ENCODE data around the gene DUSP1. TPM values are rescaled to one million over a fixed set of nuclear protein-coding genes. Genes with fewer than 3 reads are reported as not detected.

The DUSP1 gene
- total RNA-seq, 1 experiment from 2014 or later, result 594 TPM

- Mint-ChIP-seq H3K4me1 (ENCODE audit: insufficient read depth, unreplicated experiment) (peaks cover 15% of the 10 kb centered on the region), H3K27ac (ENCODE audit: low read depth, unreplicated experiment) (no peak overlapping the region), H3K4me3 (ENCODE audit: unreplicated experiment) (no peak overlapping the region), H3K36me3 (ENCODE audit: insufficient read depth, unreplicated experiment) (no peaks in the 10 kb centered on the region), H3K9me3 (ENCODE audit: unreplicated experiment) (no peaks in the 10 kb centered on the region), H3K27me3 (ENCODE audit: insufficient read depth, unreplicated experiment) (no peaks in the 10 kb centered on the region)
- TF ChIP-seq CTCF (IDR thresholded peaks at IDR 0.05; ENCODE audit: unreplicated experiment), result no peak
- BruUV-seq (replicated peaks), result no TSS peak
- CTCF ChIA-PET, result no interaction called here
- POLR2A ChIA-PET, result interaction anchor here (1.0 to 38.7 kb wide), 3 partner anchors 9 to 51 kb away, joined by 4 to 1263 read pairs (median 8); partner anchors contain the start of gene DUSP1
- DNase-seq (ENCODE audit: unreplicated experiment), result no peak
- intact Hi-C loops (cut with micrococcal nuclease), result no loop called here
These were observed 38.8 kb upstream of the DUSP1 start for GRCh38 chr5:172809774-172810173.

- Mint-ChIP-seq H3K9me3 (ENCODE audit: unreplicated experiment) (no peaks in the 10 kb centered on the region), H3K27ac (ENCODE audit: low read depth, unreplicated experiment) (peak overlapping the region; percentile 90), H3K27me3 (ENCODE audit: insufficient read depth, unreplicated experiment) (no peaks in the 10 kb centered on the region), H3K4me1 (ENCODE audit: insufficient read depth, unreplicated experiment) (peaks cover 16% of the 10 kb centered on the region), H3K4me3 (ENCODE audit: unreplicated experiment) (peak overlapping the region; percentile 61), H3K36me3 (ENCODE audit: insufficient read depth, unreplicated experiment) (no peaks in the 10 kb centered on the region)
- intact Hi-C loops (cut with micrococcal nuclease), result loop anchor here (2.0 kb wide), 1 partner anchor 13 kb away; no protein-coding TSS in a partner anchor
- no peak for TF ChIP-seq CTCF (IDR thresholded peaks at IDR 0.05; ENCODE audit: unreplicated experiment)
- BruUV-seq (replicated peaks), result TSS peak; percentile 97
- DNase-seq (ENCODE audit: unreplicated experiment), result no peak
- CTCF ChIA-PET, result interaction anchor here (0.5 to 1.6 kb wide), 6 partner anchors 10 to 95 kb away, joined by 3 to 5 read pairs (median 3); no protein-coding TSS in a partner anchor
- POLR2A ChIA-PET, result interaction anchor here (0.6 to 38.7 kb wide), 19 partner anchors 9 to 525 kb away, joined by 3 to 1263 read pairs (median 5); partner anchors contain the start of genes DUSP1 and ERGIC1
These were observed 36.8 kb upstream of the DUSP1 start for GRCh38 chr5:172807766-172808311.

- Mint-ChIP-seq H3K27ac (ENCODE audit: low read depth, unreplicated experiment) (peak overlapping the region; percentile 90), H3K4me1 (ENCODE audit: insufficient read depth, unreplicated experiment) (peaks cover 23% of the 10 kb centered on the region), H3K36me3 (ENCODE audit: insufficient read depth, unreplicated experiment) (no peaks in the 10 kb centered on the region), H3K9me3 (ENCODE audit: unreplicated experiment) (no peaks in the 10 kb centered on the region), H3K27me3 (ENCODE audit: insufficient read depth, unreplicated experiment) (no peaks in the 10 kb centered on the region), H3K4me3 (ENCODE audit: unreplicated experiment) (peak overlapping the region; percentile 61)
- TF ChIP-seq CTCF (IDR thresholded peaks at IDR 0.05; ENCODE audit: unreplicated experiment), result no peak
- BruUV-seq (replicated peaks), result TSS peak; percentile 97
- peak; percentile 95 for DNase-seq (ENCODE audit: unreplicated experiment)
- POLR2A ChIA-PET, result interaction anchor here (0.6 to 38.7 kb wide), 19 partner anchors 9 to 524 kb away, joined by 3 to 1263 read pairs (median 5); partner anchors contain the start of genes DUSP1 and ERGIC1
- CTCF ChIA-PET, result interaction anchor here (0.6 to 1.6 kb wide), 5 partner anchors 9 to 94 kb away, joined by 3 to 5 read pairs (median 3); no protein-coding TSS in a partner anchor
- intact Hi-C loops (cut with micrococcal nuclease), result loop anchor here (2.0 kb wide), 1 partner anchor 14 kb away; no protein-coding TSS in a partner anchor
These were observed 36.1 kb upstream of the DUSP1 start for GRCh38 chr5:172806897-172807672.

- Mint-ChIP-seq H3K4me1 (ENCODE audit: insufficient read depth, unreplicated experiment) (peaks cover 36% of the 10 kb centered on the region), H3K27me3 (ENCODE audit: insufficient read depth, unreplicated experiment) (no peaks in the 10 kb centered on the region), H3K9me3 (ENCODE audit: unreplicated experiment) (no peaks in the 10 kb centered on the region), H3K4me3 (ENCODE audit: unreplicated experiment) (no peak overlapping the region), H3K36me3 (ENCODE audit: insufficient read depth, unreplicated experiment) (no peaks in the 10 kb centered on the region), H3K27ac (ENCODE audit: low read depth, unreplicated experiment) (peak overlapping the region; percentile 90)
- no peak for TF ChIP-seq CTCF (IDR thresholded peaks at IDR 0.05; ENCODE audit: unreplicated experiment)
- ChIA-PET CTCF (interaction anchor here (1.1 kb wide), 1 partner anchor 15 kb away, joined by 5 read pairs; no protein-coding TSS in a partner anchor), POLR2A (interaction anchor here (38.7 kb wide), 1 partner anchor 31 kb away, joined by 1263 read pairs; the partner anchor contains the start of gene DUSP1)
- DNase-seq (ENCODE audit: unreplicated experiment), result no peak
- intact Hi-C loops (cut with micrococcal nuclease), result loop anchor here (2.0 kb wide), 1 partner anchor 15 kb away; no protein-coding TSS in a partner anchor
- BruUV-seq (replicated peaks), result no TSS peak
These were observed 34.8 kb upstream of the DUSP1 start for GRCh38 chr5:172805736-172806255.

Data from MCF 10A (cell line).